IPS-18a (cell line): Measurements from ENCODE around the gene ATXN7.

Experiments
- H3K27ac ChIP-seq: one replicate; pipeline ENCODE4 v1.5.1; 2013; ENCODE audit warnings: low read length
- H3K27me3 ChIP-seq: one replicate; pipeline ENCODE4 v1.6.1; 2013; ENCODE audit warnings: mild to moderate bottlenecking, low read length; ENCODE audit not compliant: control insufficient read depth, insufficient read depth
- H3K36me3 ChIP-seq: one replicate; pipeline ENCODE4 v1.6.1; 2013; ENCODE audit warnings: low read depth, low read length; ENCODE audit not compliant: control insufficient read depth
- H3K4me1 ChIP-seq: one replicate; pipeline ENCODE4 v1.6.1; 2013; ENCODE audit warnings: low read depth, low read length; ENCODE audit not compliant: control insufficient read depth
- H3K4me3 ChIP-seq: one replicate; pipeline ENCODE4 v1.5.1; 2013; ENCODE audit warnings: low read length
- H3K9ac ChIP-seq: one replicate; pipeline ENCODE4 v1.6.1; 2013; ENCODE audit warnings: mild to moderate bottlenecking, low read length, moderate library complexity
- H3K9me3 ChIP-seq: one replicate; pipeline ENCODE4 v1.6.1; 2013; ENCODE audit warnings: low read depth, low read length; ENCODE audit not compliant: control insufficient read depth

The ATXN7 gene

DNA sequence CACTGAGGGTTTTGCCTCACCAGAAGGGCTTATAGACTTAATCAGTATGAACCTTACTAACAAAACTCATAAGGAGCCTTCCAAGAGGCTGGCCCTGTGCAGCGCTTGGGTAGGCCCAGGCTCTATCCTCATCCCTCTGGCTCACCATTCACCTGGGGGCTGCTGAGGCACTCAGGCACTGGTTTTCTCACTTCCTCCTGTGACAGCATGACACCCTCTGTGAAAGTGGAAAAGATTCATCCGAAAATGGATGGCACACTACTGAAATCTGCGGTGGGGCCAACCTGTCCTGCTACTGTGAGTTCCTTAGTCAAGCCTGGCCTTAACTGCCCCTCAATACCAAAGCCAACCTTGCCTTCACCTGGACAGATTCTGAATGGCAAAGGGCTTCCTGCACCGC, 118.3 kb downstream of the ATXN7 start:
- H3K27me3 ChIP-seq, result no peaks in the 10 kb centered on the region
- H3K27ac ChIP-seq, result no peak overlapping the region
- no peaks in the 10 kb centered on the region for H3K9me3 ChIP-seq
- H3K4me3 ChIP-seq, result no peak overlapping the region
- no peaks in the 10 kb centered on the region for H3K4me1 ChIP-seq
- peaks cover 12% of the 10 kb centered on the region for H3K36me3 ChIP-seq
- H3K9ac ChIP-seq, result no peak overlapping the region

DNA sequence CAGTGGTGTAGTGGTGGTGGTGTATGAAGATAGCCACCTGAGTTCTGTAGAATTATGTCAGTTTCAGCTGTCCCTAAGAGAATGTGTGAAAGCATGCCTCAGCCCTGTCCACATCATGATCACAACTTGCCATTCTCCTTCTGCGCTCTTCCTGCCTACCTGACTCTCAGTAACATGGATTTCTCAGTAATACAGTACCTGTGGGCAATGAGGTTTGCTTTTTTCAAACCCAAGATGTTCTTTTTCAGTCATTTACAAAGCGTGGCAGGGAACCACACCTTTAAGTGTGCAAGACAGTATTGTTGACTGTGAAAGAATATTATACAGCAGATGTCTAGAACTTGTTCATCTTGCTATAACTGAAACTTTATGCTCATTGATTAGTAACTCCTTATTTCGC, 120.7 kb downstream of the ATXN7 start:
- no peak overlapping the region for H3K4me3 ChIP-seq
- H3K4me1 ChIP-seq, result no peaks in the 10 kb centered on the region
- peaks cover 24% of the 10 kb centered on the region for H3K36me3 ChIP-seq
- no peaks in the 10 kb centered on the region for H3K9me3 ChIP-seq
- H3K27me3 ChIP-seq, result no peaks in the 10 kb centered on the region
- no peak overlapping the region for H3K9ac ChIP-seq
- H3K27ac ChIP-seq, result no peak overlapping the region

DNA sequence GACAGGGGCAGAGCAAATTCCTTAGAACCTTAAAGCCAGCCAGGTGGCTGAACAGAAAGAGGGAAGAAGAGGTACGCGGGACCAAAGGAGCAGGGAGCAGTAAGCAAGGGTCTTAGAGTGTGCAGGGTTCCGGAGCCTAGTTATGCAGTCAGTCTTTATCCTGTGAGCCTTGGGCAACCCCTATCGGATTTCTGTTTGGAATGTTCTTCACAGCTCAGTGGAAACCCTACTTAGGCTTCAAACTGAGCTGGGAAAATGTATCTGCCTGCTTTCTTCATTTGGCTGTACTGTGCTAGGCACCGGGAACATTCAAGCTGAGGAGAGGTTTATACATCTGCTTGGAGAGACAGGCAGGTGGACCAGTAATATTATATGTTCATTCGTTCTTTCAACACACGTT, 122.5 kb downstream of the ATXN7 start:
- Histone ChIP-seq H3K9ac (no peak overlapping the region), H3K27ac (no peak overlapping the region), H3K4me1 (no peaks in the 10 kb centered on the region), H3K27me3 (no peaks in the 10 kb centered on the region), H3K36me3 (peaks cover 32% of the 10 kb centered on the region), H3K4me3 (no peak overlapping the region), H3K9me3 (no peaks in the 10 kb centered on the region)

- H3K9ac ChIP-seq, result no peak overlapping the region
- H3K4me1 ChIP-seq, result no peaks in the 10 kb centered on the region
- H3K27ac ChIP-seq, result no peak overlapping the region
- H3K27me3 ChIP-seq, result no peaks in the 10 kb centered on the region
- H3K9me3 ChIP-seq, result no peaks in the 10 kb centered on the region
- peaks cover 36% of the 10 kb centered on the region for H3K36me3 ChIP-seq
- H3K4me3 ChIP-seq, result no peak overlapping the region
Observed at GRCh38 chr3:63986831-63987230, 123.2 kb downstream of the ATXN7 start.

DNA sequence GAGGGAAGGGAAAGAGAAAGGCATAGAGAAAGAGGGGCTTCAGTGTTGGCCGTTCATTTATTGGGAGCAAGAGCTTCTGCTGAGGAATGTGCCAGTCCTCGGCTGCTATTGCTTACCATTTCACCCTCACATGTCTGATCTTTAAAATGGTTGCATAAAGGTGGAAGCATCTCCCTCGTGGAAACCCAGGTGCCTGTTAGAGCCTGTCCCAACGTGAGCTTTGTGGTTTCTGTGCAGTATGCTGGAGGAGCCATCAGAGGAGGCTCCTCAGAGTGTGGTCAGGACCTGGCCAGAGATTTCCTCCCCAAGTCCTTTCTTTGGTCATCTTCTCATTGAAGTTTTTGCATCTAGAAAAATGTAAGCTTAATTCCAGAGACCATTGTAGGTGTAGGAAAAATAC, 125.3 kb downstream of the ATXN7 start:
- H3K4me1 ChIP-seq, result peaks cover 3% of the 10 kb centered on the region
- H3K9ac ChIP-seq, result no peak overlapping the region
- no peaks in the 10 kb centered on the region for H3K27me3 ChIP-seq
- H3K9me3 ChIP-seq, result no peaks in the 10 kb centered on the region
- peaks cover 35% of the 10 kb centered on the region for H3K36me3 ChIP-seq
- no peak overlapping the region for H3K4me3 ChIP-seq
- H3K27ac ChIP-seq, result no peak overlapping the region

GRCh38 chr3:63990204-63990603, 126.5 kb downstream of the ATXN7 start:
- Histone ChIP-seq H3K4me3 (no peak overlapping the region), H3K9me3 (no peaks in the 10 kb centered on the region), H3K27ac (no peak overlapping the region), H3K36me3 (peaks cover 35% of the 10 kb centered on the region), H3K9ac (no peak overlapping the region), H3K4me1 (peaks cover 3% of the 10 kb centered on the region), H3K27me3 (no peaks in the 10 kb centered on the region)

- Histone ChIP-seq H3K9ac (no peak overlapping the region), H3K4me3 (no peak overlapping the region), H3K9me3 (no peaks in the 10 kb centered on the region), H3K4me1 (peaks cover 3% of the 10 kb centered on the region), H3K27ac (no peak overlapping the region), H3K36me3 (peaks cover 39% of the 10 kb centered on the region), H3K27me3 (no peaks in the 10 kb centered on the region)
Observed at GRCh38 chr3:63990733-63991132, 127.1 kb downstream of the ATXN7 start.

- H3K27ac ChIP-seq, result no peak overlapping the region
- no peak overlapping the region for H3K9ac ChIP-seq
- H3K4me1 ChIP-seq, result peaks cover 3% of the 10 kb centered on the region
- H3K36me3 ChIP-seq, result peaks cover 46% of the 10 kb centered on the region
- no peaks in the 10 kb centered on the region for H3K9me3 ChIP-seq
- no peak overlapping the region for H3K4me3 ChIP-seq
- H3K27me3 ChIP-seq, result no peaks in the 10 kb centered on the region
Observed at GRCh38 chr3:63991666-63992065, 128.0 kb downstream of the ATXN7 start.

GRCh38 chr3:63992516-63993209, 129.0 kb downstream of the ATXN7 start:
- Histone ChIP-seq H3K36me3 (peaks cover 46% of the 10 kb centered on the region), H3K4me3 (no peak overlapping the region), H3K9ac (no peak overlapping the region), H3K4me1 (peaks cover 3% of the 10 kb centered on the region), H3K9me3 (no peaks in the 10 kb centered on the region), H3K27ac (no peak overlapping the region), H3K27me3 (no peaks in the 10 kb centered on the region)

DNA sequence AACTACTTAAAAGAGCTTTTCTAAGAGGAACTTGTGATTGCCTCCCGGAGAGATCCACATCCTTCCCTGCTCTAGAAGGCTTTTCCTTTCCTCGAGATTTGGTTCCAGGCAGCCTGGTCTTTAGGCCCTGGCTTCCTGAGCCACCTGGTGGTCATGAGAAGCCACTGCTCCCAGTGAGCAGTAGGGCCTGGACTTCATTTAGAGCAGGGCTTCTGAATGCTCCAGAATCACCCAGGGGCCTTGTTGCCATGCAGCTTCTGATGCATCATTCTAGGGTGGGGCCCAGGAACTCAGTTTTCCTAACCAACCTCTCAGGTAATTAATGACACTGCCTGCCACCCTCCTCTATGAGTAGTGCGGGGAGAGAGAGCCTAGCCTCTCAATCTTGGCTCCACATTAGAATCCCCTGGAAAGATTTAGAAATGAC, 130.0 kb downstream of the ATXN7 start:
- peaks cover 38% of the 10 kb centered on the region for H3K36me3 ChIP-seq
- H3K4me1 ChIP-seq, result peaks cover 3% of the 10 kb centered on the region
- no peaks in the 10 kb centered on the region for H3K9me3 ChIP-seq
- H3K4me3 ChIP-seq, result no peak overlapping the region
- no peak overlapping the region for H3K9ac ChIP-seq
- no peaks in the 10 kb centered on the region for H3K27me3 ChIP-seq
- H3K27ac ChIP-seq, result no peak overlapping the region

DNA sequence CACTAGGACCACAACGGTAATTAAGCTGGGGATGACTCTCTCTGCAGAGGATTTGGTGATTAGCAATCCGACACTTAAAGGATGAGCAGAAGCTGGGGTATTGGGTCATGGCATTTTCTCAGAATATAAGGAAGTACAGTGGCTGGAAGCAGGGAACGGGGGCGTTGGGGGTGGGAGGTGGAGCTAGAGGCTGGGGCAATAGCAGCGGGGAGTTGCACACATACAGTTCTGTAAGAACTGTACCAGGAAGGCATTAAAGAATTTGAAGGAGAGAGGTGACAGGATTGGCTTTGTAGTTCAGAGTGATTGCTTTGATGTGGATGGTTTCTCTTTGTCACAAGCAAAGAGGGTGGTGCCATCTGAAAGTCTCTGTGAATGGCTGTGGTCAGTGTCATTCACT, 131.4 kb downstream of the ATXN7 start:
- Histone ChIP-seq H3K36me3 (peaks cover 27% of the 10 kb centered on the region), H3K9me3 (no peaks in the 10 kb centered on the region), H3K9ac (no peak overlapping the region), H3K27ac (no peak overlapping the region), H3K27me3 (no peaks in the 10 kb centered on the region), H3K4me1 (peaks cover 12% of the 10 kb centered on the region), H3K4me3 (no peak overlapping the region)
